Loucy (cell line): ENCODE measurements around the gene GRID1.

Experiments used
- H2AFZ ChIP-seq: fragments of 200-600 bp; sonication (generic); 2 replicates; pipeline ENCODE4 v1.6.0; 2016; ENCODE audit warnings: antibody characterized with exemption, mild to moderate bottlenecking, low read length, moderate library complexity
- H3F3A ChIP-seq: fragments of 200-600 bp; 2 replicates; pipeline ENCODE4 v1.6.0; 2016; ENCODE audit warnings: antibody characterized with exemption, low read depth, mild to moderate bottlenecking
- H3K27me3 ChIP-seq: fragments of 200-600 bp; sonication (generic); 2 replicates; pipeline ENCODE4 v1.6.1; 2014; ENCODE audit warnings: low read length, mild to moderate bottlenecking; ENCODE audit not compliant: insufficient read depth, poor library complexity, severe bottlenecking
- H3K36me3 ChIP-seq: fragments of 200-600 bp; sonication (generic); 2 replicates; pipeline ENCODE4 v1.6.1; 2016; ENCODE audit warnings: low read length; ENCODE audit not compliant: insufficient read depth
- H3K4me1 ChIP-seq: fragments of 200-600 bp; sonication (generic); 2 replicates; pipeline ENCODE4 v1.5.1; 2014; ENCODE audit warnings: low read length, mild to moderate bottlenecking; ENCODE audit not compliant: insufficient read depth, poor library complexity, severe bottlenecking
- H3K4me2 ChIP-seq: fragments of 200-600 bp; sonication (generic); 2 replicates; pipeline ENCODE4 v1.6.0; 2014; ENCODE audit warnings: antibody characterized with exemption, low read length, low read depth, mild to moderate bottlenecking; ENCODE audit not compliant: poor library complexity, severe bottlenecking
- H3K4me3 ChIP-seq: fragments of 200-600 bp; sonication (generic); 2 replicates; pipeline ENCODE4 v1.5.1; 2014; ENCODE audit warnings: low read length, mild to moderate bottlenecking, mixed read lengths; ENCODE audit not compliant: poor library complexity, severe bottlenecking
- H3K79me2 ChIP-seq: fragments of 200-600 bp; sonication (generic); 2 replicates; pipeline ENCODE4 v1.6.1; 2014; ENCODE audit warnings: low read length; ENCODE audit not compliant: insufficient read depth
- H3K9ac ChIP-seq: fragments of 200-600 bp; sonication (generic); 2 replicates; pipeline ENCODE4 v1.6.0; 2014; ENCODE audit warnings: mild to moderate bottlenecking, low read depth, low read length, moderate library complexity; ENCODE audit not compliant: poor library complexity, severe bottlenecking
- H3K9me2 ChIP-seq: fragments of 200-600 bp; sonication (generic); replicated peaks from 2 replicates; pipeline ENCODE4 v1.6.1; 2016; ENCODE audit warnings: low read depth, low read length, mixed read lengths
- H3K9me3 ChIP-seq: fragments of 200-600 bp; sonication (generic); 2 replicates; pipeline ENCODE4 v1.6.1; 2014; ENCODE audit warnings: mild to moderate bottlenecking, antibody characterized with exemption, low read length, low read depth; ENCODE audit not compliant: insufficient read depth
- H4K20me1 ChIP-seq: fragments of 200-600 bp; sonication (generic); 2 replicates; pipeline ENCODE4 v1.6.0; 2014; ENCODE audit warnings: antibody characterized with exemption, low read length, mild to moderate bottlenecking; ENCODE audit not compliant: insufficient read depth, poor library complexity, severe bottlenecking
- CTCF ChIP-seq: fragments of 200-600 bp; sonication (generic); conservative IDR thresholded peaks from 2 replicates; pipeline ENCODE4 v1.5.1; 2014; ENCODE audit warnings: mild to moderate bottlenecking, antibody characterized with exemption, low read length
- EZH2phosphoT487 ChIP-seq: fragments of 200-600 bp; IDR thresholded peaks from 2 replicates; pipeline ENCODE4 v1.6.1; 2018; ENCODE audit warnings: antibody characterized with exemption, mild to moderate bottlenecking, moderate library complexity, borderline replicate concordance

Gene GRID1

GRCh38 chr10:86304436-86304835 lies 62.2 kb downstream of the GRID1 start:
- no peaks in the 10 kb centered on the region for H3K36me3 ChIP-seq
- H3K9me2 ChIP-seq = no peaks in the 10 kb centered on the region
- H4K20me1 ChIP-seq = no peaks in the 10 kb centered on the region
- no peaks in the 10 kb centered on the region for H3F3A ChIP-seq
- TF ChIP-seq CTCF (no peak), EZH2phosphoT487 (no peak)
- no peak overlapping the region for H3K9ac ChIP-seq
- no peaks in the 10 kb centered on the region for H3K4me1 ChIP-seq
- H3K4me3 ChIP-seq = no peak overlapping the region
- no peaks in the 10 kb centered on the region for H3K27me3 ChIP-seq
- no peaks in the 10 kb centered on the region for H3K9me3 ChIP-seq
- no peak overlapping the region for H2AFZ ChIP-seq
- no peaks in the 10 kb centered on the region for H3K79me2 ChIP-seq
- no peak overlapping the region for H3K4me2 ChIP-seq

GRCh38 chr10:86303626-86304025 lies 63.0 kb downstream of the GRID1 start:
- no peaks in the 10 kb centered on the region for H3K9me3 ChIP-seq
- H3K4me3 ChIP-seq = no peak overlapping the region

GRCh38 chr10:86301971-86302370 lies 64.6 kb downstream of the GRID1 start:
- Histone ChIP-seq H2AFZ (no peak overlapping the region), H4K20me1 (no peaks in the 10 kb centered on the region), H3K9me3 (no peaks in the 10 kb centered on the region), H3K9ac (no peak overlapping the region), H3K4me1 (no peaks in the 10 kb centered on the region), H3F3A (no peaks in the 10 kb centered on the region), H3K4me2 (no peak overlapping the region), H3K9me2 (no peaks in the 10 kb centered on the region), H3K36me3 (no peaks in the 10 kb centered on the region), H3K4me3 (no peak overlapping the region), H3K27me3 (no peaks in the 10 kb centered on the region), H3K79me2 (no peaks in the 10 kb centered on the region)
- TF ChIP-seq EZH2phosphoT487 (no peak), CTCF (no peak)

More at GRCh38 chr10:86303626-86304025, 63.0 kb downstream of the GRID1 start:
- TF ChIP-seq EZH2phosphoT487 (no peak), CTCF (no peak)
- H3K9ac ChIP-seq = no peak overlapping the region
- H3K36me3 ChIP-seq = no peaks in the 10 kb centered on the region
- H3K27me3 ChIP-seq = no peaks in the 10 kb centered on the region
- H3K4me2 ChIP-seq = no peak overlapping the region
- H3K4me1 ChIP-seq = no peaks in the 10 kb centered on the region
- no peak overlapping the region for H2AFZ ChIP-seq
- no peaks in the 10 kb centered on the region for H4K20me1 ChIP-seq
- H3F3A ChIP-seq = no peaks in the 10 kb centered on the region
- H3K9me2 ChIP-seq = no peaks in the 10 kb centered on the region
- H3K79me2 ChIP-seq = no peaks in the 10 kb centered on the region
